K562 treated with DMSO at 1 percent for 12 hours (cell line): ENCODE data around the gene NRAS. TPM values are rescaled to one million over a fixed set of nuclear protein-coding genes. Genes with fewer than 3 reads are reported as not detected.

Experiments
- total RNA-seq: library from RNA; unstranded; fragments of 300-600 nt; gene quantifications from 2 replicates; pipeline ENCODE4 v1.2.3, GENCODE V29; 2022; ENCODE audit not compliant: insufficient read depth

NRAS gene
- 14.2 and 35.4 TPM in 2 replicates for total RNA-seq

DNA sequence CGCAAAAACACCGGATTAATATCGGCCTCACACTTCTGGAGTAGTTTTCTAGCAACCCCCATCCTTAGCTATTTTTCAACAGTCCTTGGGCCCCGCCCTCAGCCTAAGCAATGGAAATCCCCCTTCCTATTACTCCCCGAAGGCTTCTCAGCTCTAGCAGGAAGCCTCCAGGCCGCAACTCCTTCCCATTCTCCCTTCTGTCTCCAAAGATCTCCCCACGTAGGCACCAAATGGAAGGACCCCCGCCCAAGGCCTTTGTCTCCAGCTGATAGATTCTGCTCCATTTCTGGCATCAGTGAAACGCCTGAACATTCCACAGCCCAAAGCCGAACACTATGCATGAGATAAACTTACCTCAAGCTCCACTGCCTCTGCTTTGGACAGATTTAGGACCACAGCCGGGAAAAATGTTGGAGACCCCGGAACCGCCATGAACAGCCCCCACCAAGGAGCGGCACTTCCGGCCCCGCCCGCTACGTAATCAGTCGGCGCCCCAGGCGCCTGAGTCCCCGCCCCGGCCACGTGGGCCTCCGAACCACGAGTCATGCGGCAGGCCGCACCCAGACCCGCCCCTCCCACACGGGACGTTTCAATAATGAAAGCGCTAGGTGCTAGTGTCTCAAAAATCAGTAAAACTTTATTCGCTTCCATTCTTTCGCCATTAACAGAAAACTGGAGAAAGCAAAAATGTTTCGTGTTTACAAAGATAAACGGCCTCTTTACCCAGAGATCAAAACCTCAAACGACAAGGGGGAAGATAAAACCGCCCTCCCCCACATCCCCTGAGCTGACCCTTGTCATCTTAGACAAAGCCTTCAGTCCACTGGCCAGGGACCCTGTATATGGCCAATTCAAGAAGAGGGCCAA lies at the start of gene NRAS:
Gene NRAS, minus strand, starts transcription at position 468 of the 867 bp plus-strand sequence. CDS start 611 bp downstream, outside the sequence.

DNA sequence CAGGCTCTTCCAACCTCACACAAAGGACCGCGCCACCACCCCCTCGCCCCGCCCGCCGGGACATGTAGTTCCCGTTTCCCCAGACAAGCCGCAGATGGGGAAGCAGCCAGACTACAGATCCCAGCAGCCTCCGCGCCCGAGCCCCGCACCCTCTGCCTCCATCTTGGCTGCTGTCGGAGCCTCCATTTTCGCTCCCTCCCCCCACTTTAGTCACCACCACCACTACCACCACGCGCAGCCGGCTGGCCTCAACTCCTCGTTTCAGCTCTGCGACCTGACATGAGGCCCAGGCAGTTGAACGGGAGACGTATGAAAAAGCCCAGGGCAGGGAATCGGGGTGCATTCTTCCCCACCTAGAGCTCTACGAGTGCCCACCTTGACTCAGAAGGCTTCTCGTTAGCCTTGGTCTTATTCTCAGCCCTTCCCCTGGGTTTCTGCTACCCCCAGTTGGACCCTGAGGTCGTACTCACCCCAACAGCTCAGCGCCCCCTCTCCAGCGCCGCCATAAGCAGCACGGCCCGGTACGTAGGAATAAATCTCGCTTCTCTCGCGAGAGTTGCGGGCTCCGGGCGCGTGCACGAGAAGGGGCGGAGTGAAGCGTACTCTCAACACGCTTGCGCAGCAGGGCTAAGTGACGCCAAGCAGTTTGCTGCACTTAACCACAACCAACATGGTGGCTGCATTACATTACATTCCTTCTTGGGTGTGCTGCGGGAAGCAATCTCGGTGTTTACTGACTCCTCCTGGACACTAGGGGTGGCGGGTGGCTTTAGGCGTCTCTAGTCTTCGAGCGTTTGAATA lies 41.1 kb upstream of the NRAS start, which contains the start of gene CSDE1:
Gene CSDE1, minus strand, starts transcription at position 530 of the 801 bp plus-strand sequence. CDS start 18,094 bp downstream, outside the sequence.

DNA sequence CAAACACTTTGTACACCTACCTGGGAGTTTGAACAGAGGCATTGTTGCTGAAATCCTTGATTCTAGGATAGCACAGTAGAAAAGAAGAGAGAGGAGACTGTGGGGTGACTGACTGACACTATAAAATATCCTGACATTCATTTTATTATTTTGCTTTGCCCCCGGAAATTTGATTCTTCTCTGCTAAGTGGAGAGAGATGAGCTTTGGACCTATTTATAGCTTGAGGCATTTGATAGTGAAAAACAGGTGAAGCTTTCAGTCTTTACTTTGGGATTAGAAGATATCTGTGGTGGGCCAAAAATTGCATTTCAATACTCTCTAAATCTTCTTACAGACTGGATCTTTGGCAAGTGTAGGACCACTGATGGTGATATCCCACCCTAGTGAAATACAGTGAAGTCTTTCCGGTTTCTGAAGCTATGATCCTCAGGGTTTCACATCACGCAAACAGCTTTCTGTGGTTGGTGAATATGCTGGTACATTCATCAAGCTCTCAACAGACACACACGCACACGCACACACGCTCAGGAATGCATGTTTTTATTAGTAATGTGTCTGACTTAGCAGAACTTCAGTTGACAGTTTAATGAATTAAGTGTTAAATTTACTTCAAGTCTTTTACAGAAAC lies 21.0 kb downstream of the NRAS start, which contains the start of gene AMPD1:
Gene AMPD1, minus strand, starts transcription at position 117 of the 629 bp plus-strand sequence. Its CDS starts 75 bp downstream, at position 42.

DNA sequence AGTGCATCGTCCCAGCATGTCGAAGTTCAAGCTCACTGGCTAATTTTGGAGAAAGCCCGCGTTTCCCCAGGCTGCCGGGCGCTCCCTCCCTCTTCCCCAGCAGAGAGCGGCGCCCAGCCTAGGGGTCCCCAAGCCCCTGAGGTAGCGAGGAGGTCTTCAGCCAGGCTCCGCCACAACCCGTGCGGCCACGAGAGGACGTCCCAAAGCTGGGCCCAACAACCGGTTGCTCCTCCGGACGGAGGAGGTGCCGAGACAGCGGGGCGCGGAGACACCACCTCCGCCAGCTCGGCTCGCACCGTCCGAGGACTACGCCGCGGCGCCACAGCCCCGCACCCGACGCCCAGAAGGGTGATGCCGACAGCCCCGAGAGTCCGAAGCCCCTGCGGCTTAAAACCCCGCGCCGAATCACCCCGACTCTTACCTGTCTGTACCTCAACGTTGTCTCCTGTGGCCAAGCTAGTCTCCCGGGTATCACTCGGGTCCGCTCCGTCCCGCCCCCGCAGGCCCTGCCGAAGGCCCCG lies 46.9 kb downstream of the NRAS start, which contains the start of gene DENND2C:
Gene DENND2C, minus strand, starts transcription at position 488 of the 521 bp plus-strand sequence. CDS start 44,065 bp downstream, outside the sequence.

Other genes starting within 250 kb of the NRAS start
- gene TRIM33, start 205.6 kb downstream of the NRAS start, total RNA-seq = 8.7 and 29.2 TPM in 2 replicates
- 31.6 and 67.3 TPM in 2 replicates for gene BCAS2, start 135.2 kb downstream of the NRAS start, total RNA-seq
- 0.44 TPM in 1 of 2 replicates, not detected in the other for gene DENND2C, start 46.7 kb downstream of the NRAS start, total RNA-seq
- not detected in 2 replicates for gene AMPD1, start 21.2 kb downstream of the NRAS start, total RNA-seq
- gene CSDE1, start 41.2 kb upstream of the NRAS start, total RNA-seq = 96.8 and 229 TPM in 2 replicates
- 12.1 and 89.3 TPM in 2 replicates for gene SIKE1, start 63.9 kb upstream of the NRAS start, total RNA-seq
- not detected in 2 replicates for gene SYCP1, start 138.1 kb upstream of the NRAS start, total RNA-seq